Smooth muscle cell (in vitro differentiated cells): ENCODE data around the gene ELK4. TPM values are rescaled to one million over a fixed set of nuclear protein-coding genes. Genes with fewer than 3 reads are reported as not detected.

Source experiments
- DNase-seq: peaks from one replicate; lab custom pipeline; 2025; ENCODE audit not compliant: unreplicated experiment; lab: John Stamatoyannopoulos, UW
- H2AFZ ChIP-seq: fragments of 200-600 bp; sonication (generic); 2 replicates; pipeline ENCODE4 v1.6.0; 2016; ENCODE audit warnings: antibody characterized with exemption, low read depth, mild to moderate bottlenecking
- H3F3A ChIP-seq: fragments of 200-600 bp; sonication (generic); 2 replicates; pipeline ENCODE4 v1.6.0; 2017; ENCODE audit warnings: antibody characterized with exemption, low read depth
- H3K27ac ChIP-seq: fragments of 200-600 bp; sonication (generic); 2 replicates; pipeline ENCODE4 v1.5.1; 2016; ENCODE audit warnings: low read depth, mild to moderate bottlenecking
- H3K27me3 ChIP-seq: fragments of 200-600 bp; sonication (generic); 2 replicates; pipeline ENCODE4 v1.6.1; 2016; ENCODE audit warnings: low read depth, mild to moderate bottlenecking
- H3K36me3 ChIP-seq: fragments of 200-600 bp; sonication (generic); 2 replicates; pipeline ENCODE4 v1.5.1; 2016; ENCODE audit warnings: low read depth
- H3K4me1 ChIP-seq: fragments of 200-600 bp; sonication (generic); 2 replicates; pipeline ENCODE4 v1.5.1; 2016; ENCODE audit warnings: low read depth
- H3K4me2 ChIP-seq: fragments of 200-600 bp; sonication (generic); 2 replicates; pipeline ENCODE4 v1.6.0; 2016; ENCODE audit warnings: mild to moderate bottlenecking
- H3K4me3 ChIP-seq: fragments of 200-600 bp; sonication (generic); 2 replicates; pipeline ENCODE4 v1.5.1; 2016; ENCODE audit warnings: mild to moderate bottlenecking
- H3K79me2 ChIP-seq: fragments of 200-600 bp; sonication (generic); 2 replicates; pipeline ENCODE4 v1.6.0; 2016; ENCODE audit warnings: low read depth, mild to moderate bottlenecking
- H3K9ac ChIP-seq: fragments of 200-600 bp; sonication (generic); 2 replicates; pipeline ENCODE4 v1.6.0; 2016; ENCODE audit warnings: low read depth
- H3K9me3 ChIP-seq: fragments of 200-600 bp; sonication (generic); replicated peaks from 2 replicates; pipeline ENCODE4 v1.5.1; 2016; ENCODE audit warnings: low read depth
- H4K20me1 ChIP-seq: fragments of 200-600 bp; sonication (generic); 2 replicates; pipeline ENCODE4 v1.6.0; 2016; ENCODE audit warnings: low read depth
- CTCF ChIP-seq: fragments of 200-600 bp; sonication (generic); IDR thresholded peaks from 2 replicates; pipeline ENCODE4 v1.5.1; 2017; ENCODE audit warnings: borderline replicate concordance, mild to moderate bottlenecking, antibody characterized with exemption; ENCODE audit not compliant: insufficient read depth, poor library complexity, severe bottlenecking
- WGBS: methylation state at CpG from one replicate; pipeline ENCODE4 v1.1.7; 2016; ENCODE audit warnings: low lambda C conversion rate; 5-methylcytosine and 5-hydroxymethylcytosine counted together
- polyA plus RNA-seq: library from polyadenylated mRNA; unstranded; fragments of >200 nt; fragmentation: Nextera tagmentation; extraction: Ambion mirVana; gene quantifications from 2 replicates; pipeline ENCODE4 v1.2.1, GENCODE V29; 2016
- total RNA-seq: library from RNA; depleted of rRNA; stranded (reverse); fragments of >200 nt; gene quantifications from 2 replicates; pipeline ENCODE4 v1.2.3, GENCODE V29; 2014

ELK4 gene
- total and polyA plus RNA-seq, 2 experiments from 2014 or later, result 3.7 to 15.5 TPM

GRCh38 chr1:205594846-205595245 is 37.0 kb downstream of the ELK4 start:
- Histone ChIP-seq H4K20me1 (no peaks in the 10 kb centered on the region), H3K4me2 (no peak overlapping the region), H3K27ac (no peak overlapping the region), H3K4me3 (no peak overlapping the region), H3K79me2 (no peaks in the 10 kb centered on the region), H3F3A (no peaks in the 10 kb centered on the region), H3K27me3 (no peaks in the 10 kb centered on the region), H3K36me3 (no peaks in the 10 kb centered on the region), H3K9me3 (no peaks in the 10 kb centered on the region), H3K9ac (no peak overlapping the region), H3K4me1 (no peaks in the 10 kb centered on the region), H2AFZ (no peak overlapping the region)
- TF ChIP-seq CTCF, result no peak
- WGBS, result 96% methylated on average over 1 of the region's 1 CpG
- DNase-seq, result no peak

GRCh38 chr1:205593967-205594366 is 37.8 kb downstream of the ELK4 start:
- H3K9me3 ChIP-seq, result no peaks in the 10 kb centered on the region
- H3K36me3 ChIP-seq, result no peaks in the 10 kb centered on the region
- H3K4me1 ChIP-seq, result no peaks in the 10 kb centered on the region
- H3K27ac ChIP-seq, result no peak overlapping the region
- no peak overlapping the region for H3K4me3 ChIP-seq
- no peak for DNase-seq
- no peak overlapping the region for H2AFZ ChIP-seq
- H3K27me3 ChIP-seq, result no peaks in the 10 kb centered on the region
- no peaks in the 10 kb centered on the region for H4K20me1 ChIP-seq
- no peak overlapping the region for H3K9ac ChIP-seq
- WGBS, result 59% methylated on average over 6 of the region's 6 CpGs
- no peak for TF ChIP-seq CTCF
- no peaks in the 10 kb centered on the region for H3F3A ChIP-seq
- H3K79me2 ChIP-seq, result no peaks in the 10 kb centered on the region
- H3K4me2 ChIP-seq, result no peak overlapping the region

- DNase-seq, result no peak
- Histone ChIP-seq H3K36me3 (no peaks in the 10 kb centered on the region), H3F3A (no peaks in the 10 kb centered on the region), H3K4me1 (no peaks in the 10 kb centered on the region), H3K79me2 (no peaks in the 10 kb centered on the region), H4K20me1 (no peaks in the 10 kb centered on the region), H3K9ac (no peak overlapping the region), H3K4me3 (no peak overlapping the region), H3K9me3 (no peaks in the 10 kb centered on the region), H3K27ac (no peak overlapping the region), H2AFZ (no peak overlapping the region), H3K27me3 (no peaks in the 10 kb centered on the region), H3K4me2 (no peak overlapping the region)
- WGBS, result 96% methylated on average over 4 of the region's 4 CpGs
- no peak for TF ChIP-seq CTCF
These were observed 38.3 kb downstream of the ELK4 start for GRCh38 chr1:205593532-205593931.

GRCh38 chr1:205592443-205593003 is 39.3 kb downstream of the ELK4 start:
- peak overlapping the region; percentile 92 for H3K4me2 ChIP-seq
- no peak overlapping the region for H3K4me3 ChIP-seq
- no peak overlapping the region for H3K27ac ChIP-seq
- no peaks in the 10 kb centered on the region for H3K36me3 ChIP-seq
- H3K9ac ChIP-seq, result no peak overlapping the region
- H4K20me1 ChIP-seq, result no peaks in the 10 kb centered on the region
- no peaks in the 10 kb centered on the region for H3K79me2 ChIP-seq
- no peak overlapping the region for H2AFZ ChIP-seq
- no peaks in the 10 kb centered on the region for H3K9me3 ChIP-seq
- H3K27me3 ChIP-seq, result no peaks in the 10 kb centered on the region
- no peak for TF ChIP-seq CTCF
- WGBS, result 85% methylated on average over 14 of the region's 14 CpGs
- no peaks in the 10 kb centered on the region for H3K4me1 ChIP-seq
- H3F3A ChIP-seq, result no peaks in the 10 kb centered on the region
- no peak for DNase-seq
